SK-N-SH (cell line): ENCODE results near the gene E2F3. TPM values are rescaled to one million over a fixed set of nuclear protein-coding genes. Genes with fewer than 3 reads are reported as not detected.

Experiments used
- CTCF ChIA-PET: fragments of 300-600, 350-600 bp; formaldehyde crosslinking; extraction: SDS; loops from one replicate; lab custom pipeline; 2021; lab: Yijun Ruan, JAX
- POLR2A ChIA-PET: fragments of 350-600 bp; sonication (Branson Sonifier 250); formaldehyde crosslinking; extraction: SDS; loops from one replicate; lab custom pipeline; 2020; ENCODE audit warnings: antibody characterized with exemption, inconsistent platforms; lab: Yijun Ruan, JAX
- DNase-seq: peaks from one replicate; pipeline ENCODE4 v3.0.0; 2012
- H2AFZ ChIP-seq: fragments of 200-600 bp; sonication (generic); 2 replicates; pipeline ENCODE4 v1.8.1; 2016; ENCODE audit warnings: antibody characterized with exemption, mild to moderate bottlenecking, low read depth
- H3F3A ChIP-seq: fragments of 200-600 bp; sonication (generic); replicated peaks from 2 replicates; pipeline ENCODE3; 2016; ENCODE audit warnings: antibody characterized with exemption, mild to moderate bottlenecking; ENCODE audit not compliant: insufficient read depth
- H3K27ac ChIP-seq, 2 experiments: fragments of 200-500 bp in 1 of 2; fragments of 200-600 bp in 1 of 2; sonication (Bioruptor generic) in 1 of 2; sonication (generic), shearing (Covaris generic) in 1 of 2; 2 replicates each; pipeline versions ENCODE4 v1.5.1 to v1.6.1; 2014 to 2016; ENCODE audit warnings: low read depth in 2 of 2, inconsistent platforms in 1 of 2, low read length in 1 of 2, mild to moderate bottlenecking in 1 of 2, mixed read lengths in 1 of 2
- H3K27me3 ChIP-seq: fragments of 200-600 bp; sonication (generic), shearing (Covaris generic); 2 replicates; pipeline ENCODE4 v1.6.1; 2016; ENCODE audit warnings: mixed run types; ENCODE audit not compliant: insufficient read depth
- H3K36me3 ChIP-seq, 2 experiments: fragments of 200-500 bp in 1 of 2; fragments of 200-600 bp in 1 of 2; sonication (Bioruptor generic) in 1 of 2; sonication (generic) in 1 of 2; replicated peaks in 1 of 2; 2 replicates each; pipeline versions ENCODE3 to v1.5.1; 2014 to 2016; ENCODE audit warnings: low read length in 1 of 2, mild to moderate bottlenecking in 1 of 2; ENCODE audit not compliant: insufficient read depth in 2 of 2, control insufficient read depth in 1 of 2
- H3K4me1 ChIP-seq, 2 experiments: fragments of 200-500 bp in 1 of 2; fragments of 200-600 bp in 1 of 2; sonication (Bioruptor generic) in 1 of 2; sonication (generic), shearing (Covaris generic) in 1 of 2; 2 replicates each; pipeline versions ENCODE4 v1.5.1 to v1.6.1; 2014 to 2016; ENCODE audit warnings: low read depth in 1 of 2, low read length in 1 of 2, mixed run types in 1 of 2; ENCODE audit not compliant: insufficient read depth in 2 of 2, control insufficient read depth in 1 of 2
- H3K4me2 ChIP-seq: fragments of 200-600 bp; sonication (generic), shearing (Covaris generic); 2 replicates; pipeline ENCODE4 v1.6.1; 2017; ENCODE audit warnings: mixed run types
- H3K4me3 ChIP-seq, 2 experiments: fragments of 200-500 bp in 1 of 2; fragments of 200-600 bp in 1 of 2; sonication (Bioruptor generic) in 1 of 2; sonication (generic), shearing (Covaris generic) in 1 of 2; 2 replicates each; pipeline versions ENCODE4 v1.5.1 to v1.8.1; 2014 to 2016; ENCODE audit warnings: low read depth in 2 of 2, inconsistent platforms in 1 of 2, low read length in 1 of 2, mild to moderate bottlenecking in 1 of 2, mixed read lengths in 1 of 2, moderate library complexity in 1 of 2
- H3K79me2 ChIP-seq: fragments of 200-600 bp; sonication (generic); 2 replicates; pipeline ENCODE4 v1.8.1; 2017; ENCODE audit warnings: mild to moderate bottlenecking; ENCODE audit not compliant: insufficient read depth
- H3K9ac ChIP-seq: fragments of 200-600 bp; sonication (generic); 2 replicates; pipeline ENCODE4 v1.6.1; 2017; ENCODE audit warnings: mixed run types
- H3K9me2 ChIP-seq: fragments of 200-600 bp; sonication (generic); 2 replicates; pipeline ENCODE4 v1.6.1; 2017; ENCODE audit warnings: mixed run types
- H3K9me3 ChIP-seq: fragments of 200-600 bp; sonication (generic); 2 replicates; pipeline ENCODE4 v1.6.1; 2017; ENCODE audit warnings: mixed run types, mild to moderate bottlenecking, moderate library complexity
- H4K20me1 ChIP-seq: fragments of 200-600 bp; sonication (generic); 2 replicates; pipeline ENCODE4 v1.6.1; 2017; ENCODE audit warnings: mild to moderate bottlenecking, mixed run types; ENCODE audit not compliant: insufficient read depth
- ELF1 ChIP-seq: IDR thresholded peaks from 2 replicates; pipeline ENCODE4 v1.4.0; 2012
- EZH2phosphoT487 ChIP-seq: fragments of 200-600 bp; sonication (generic); IDR thresholded peaks from 2 replicates; pipeline ENCODE4 v1.6.1; 2017; ENCODE audit warnings: low read depth, mixed run types, mild to moderate bottlenecking, antibody characterized with exemption, moderate library complexity, borderline replicate concordance
- FOSL2 ChIP-seq: IDR thresholded peaks from 2 replicates; pipeline ENCODE4 v1.4.0; 2012; ENCODE audit warnings: low read depth, mild to moderate bottlenecking, moderate library complexity, borderline replicate concordance
- FOXJ3 ChIP-seq: sonication (generic); formaldehyde crosslinking; IDR thresholded peaks from 2 replicates; pipeline ENCODE4 v1.5.1; 2020; ENCODE audit warnings: mild to moderate bottlenecking, missing genetic modification reagents
- FOXM1 ChIP-seq: IDR thresholded peaks from 2 replicates; pipeline ENCODE4 v1.4.0; 2012; ENCODE audit warnings: low read depth, mild to moderate bottlenecking
- GABPA ChIP-seq: IDR thresholded peaks from 2 replicates; pipeline ENCODE4 v1.4.0; 2012; ENCODE audit warnings: low read depth, mild to moderate bottlenecking
- MXI1 ChIP-seq: IDR thresholded peaks from 2 replicates; pipeline ENCODE4 v1.6.1; 2012; ENCODE audit warnings: mild to moderate bottlenecking, low read depth, low read length, improper control_type of control experiment
- NRF1 ChIP-seq: IDR thresholded peaks from 2 replicates; pipeline ENCODE4 v1.6.1; 2012; ENCODE audit warnings: low read depth, mild to moderate bottlenecking, low read length
- POLR2AphosphoS5 ChIP-seq: IDR thresholded peaks from 2 replicates; pipeline ENCODE4 v1.6.1; 2012; ENCODE audit warnings: low read depth, low read length
- RAD21 ChIP-seq: IDR thresholded peaks from 2 replicates; pipeline ENCODE4 v1.6.1; 2012; ENCODE audit warnings: mild to moderate bottlenecking, low read length
- RCOR1 ChIP-seq: fragments of 150-350 bp; IDR thresholded peaks from 2 replicates; pipeline ENCODE4 v1.6.1; 2017; ENCODE audit warnings: antibody characterized with exemption, low read length
- RFX5 ChIP-seq: IDR thresholded peaks from 2 replicates; pipeline ENCODE4 v1.6.1; 2012; ENCODE audit warnings: mild to moderate bottlenecking, improper control_type of control experiment, low read length
- SIN3A ChIP-seq: IDR thresholded peaks from 2 replicates; pipeline ENCODE4 v1.6.1; 2012; ENCODE audit warnings: low read depth, mild to moderate bottlenecking, low read length, moderate library complexity, borderline replicate concordance
- SMC3 ChIP-seq: IDR thresholded peaks from 2 replicates; pipeline ENCODE4 v1.6.1; 2012; ENCODE audit warnings: low read depth, low read length, improper control_type of control experiment
- TEAD4 ChIP-seq: IDR thresholded peaks from 2 replicates; pipeline ENCODE4 v1.4.0; 2012; ENCODE audit warnings: mild to moderate bottlenecking, borderline replicate concordance; ENCODE audit not compliant: insufficient read depth
- YY1 ChIP-seq: IDR thresholded peaks from 2 replicates; pipeline ENCODE4 v1.4.0; 2012; ENCODE audit warnings: low read depth, mild to moderate bottlenecking
- WGBS: methylation state at CpG from one replicate; pipeline ENCODE4 v1.1.6; 2017; ENCODE audit warnings: low lambda C conversion rate; 5-methylcytosine and 5-hydroxymethylcytosine counted together
- polyA plus RNA-seq, 3 experiments: library from polyadenylated mRNA; depleted of rRNA; stranded (reverse); fragments of >200 nt; gene quantifications; 2 replicates each; pipeline ENCODE4 v1.2.3, GENCODE V29; 2012
- TF ChIP-seq, protein P1 (sequence below): IDR thresholded peaks from 2 replicates; pipeline ENCODE4 v1.4.0; 2012; ENCODE audit warnings: low read depth, borderline replicate concordance
- TF ChIP-seq, protein P2 (sequence below): fragments of 200-600 bp; sonication (generic); IDR thresholded peaks from 2 replicates; pipeline ENCODE4 v1.6.1; 2017; ENCODE audit warnings: antibody characterized with exemption, mild to moderate bottlenecking, moderate library complexity
- TF ChIP-seq, protein P3 (sequence below): IDR thresholded peaks from 2 replicates; pipeline ENCODE4; 2012
- TF ChIP-seq, protein P4 (sequence below): fragments of 150-350 bp; IDR thresholded peaks from 2 replicates; pipeline ENCODE4 v1.6.1; 2016; ENCODE audit warnings: mild to moderate bottlenecking, low read depth, low read length

E2F3 gene
- polyA plus RNA-seq, 1 of the 3 experiments (the other 2 are of a cell fraction): 12.7 TPM

DNA sequence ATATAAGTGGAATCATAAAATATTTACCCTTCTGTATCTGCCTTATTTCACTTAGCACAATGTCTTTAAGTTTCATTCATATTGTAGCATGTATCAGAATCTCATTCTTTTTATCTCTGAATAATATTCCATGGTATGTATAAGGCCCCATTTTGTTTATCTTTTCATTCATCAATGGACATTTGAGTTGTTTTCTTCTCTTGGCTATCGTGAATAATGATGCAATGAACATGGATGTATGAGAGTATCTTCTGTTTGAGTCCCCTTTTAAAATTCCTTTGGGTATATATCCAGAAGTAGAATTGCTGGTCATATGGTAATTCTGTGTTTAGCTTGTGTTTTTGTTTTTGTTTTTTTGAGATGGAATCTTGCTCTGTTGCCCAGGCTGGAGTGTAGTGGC, 39.6 kb downstream of the E2F3 start:
- Histone ChIP-seq H3K9ac (no peak overlapping the region), H3K4me1 (no peaks in the 10 kb centered on the region; a peak in 1 of 4 replicates), H3K36me3 (peaks cover 3 to 46% of the 10 kb centered on the region in 2 experiments), H3K79me2 (peaks cover 99% of the 10 kb centered on the region), H2AFZ (no peak overlapping the region), H3K9me3 (no peaks in the 10 kb centered on the region), H3K9me2 (no peaks in the 10 kb centered on the region), H3K4me2 (no peak overlapping the region), H3K4me3 (no peak overlapping the region), H4K20me1 (peaks cover 78% of the 10 kb centered on the region), H3F3A (no peaks in the 10 kb centered on the region), H3K27me3 (no peaks in the 10 kb centered on the region), H3K27ac (no peak overlapping the region)
- 96% methylated on average over 1 of the region's 1 CpG for WGBS
- ChIA-PET POLR2A (no interaction called here), CTCF (no interaction called here)
- TF ChIP-seq GABPA: no peak
- TF ChIP-seq RFX5: no peak
- TF ChIP-seq TEAD4: no peak
- no peak for TF ChIP-seq MXI1
- TF ChIP-seq, protein P1, sequence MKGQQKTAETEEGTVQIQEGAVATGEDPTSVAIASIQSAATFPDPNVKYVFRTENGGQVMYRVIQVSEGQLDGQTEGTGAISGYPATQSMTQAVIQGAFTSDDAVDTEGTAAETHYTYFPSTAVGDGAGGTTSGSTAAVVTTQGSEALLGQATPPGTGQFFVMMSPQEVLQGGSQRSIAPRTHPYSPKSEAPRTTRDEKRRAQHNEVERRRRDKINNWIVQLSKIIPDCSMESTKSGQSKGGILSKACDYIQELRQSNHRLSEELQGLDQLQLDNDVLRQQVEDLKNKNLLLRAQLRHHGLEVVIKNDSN: no peak
- TF ChIP-seq, protein P2, sequence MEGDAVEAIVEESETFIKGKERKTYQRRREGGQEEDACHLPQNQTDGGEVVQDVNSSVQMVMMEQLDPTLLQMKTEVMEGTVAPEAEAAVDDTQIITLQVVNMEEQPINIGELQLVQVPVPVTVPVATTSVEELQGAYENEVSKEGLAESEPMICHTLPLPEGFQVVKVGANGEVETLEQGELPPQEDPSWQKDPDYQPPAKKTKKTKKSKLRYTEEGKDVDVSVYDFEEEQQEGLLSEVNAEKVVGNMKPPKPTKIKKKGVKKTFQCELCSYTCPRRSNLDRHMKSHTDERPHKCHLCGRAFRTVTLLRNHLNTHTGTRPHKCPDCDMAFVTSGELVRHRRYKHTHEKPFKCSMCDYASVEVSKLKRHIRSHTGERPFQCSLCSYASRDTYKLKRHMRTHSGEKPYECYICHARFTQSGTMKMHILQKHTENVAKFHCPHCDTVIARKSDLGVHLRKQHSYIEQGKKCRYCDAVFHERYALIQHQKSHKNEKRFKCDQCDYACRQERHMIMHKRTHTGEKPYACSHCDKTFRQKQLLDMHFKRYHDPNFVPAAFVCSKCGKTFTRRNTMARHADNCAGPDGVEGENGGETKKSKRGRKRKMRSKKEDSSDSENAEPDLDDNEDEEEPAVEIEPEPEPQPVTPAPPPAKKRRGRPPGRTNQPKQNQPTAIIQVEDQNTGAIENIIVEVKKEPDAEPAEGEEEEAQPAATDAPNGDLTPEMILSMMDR: no peak
- TF ChIP-seq FOSL2: no peak
- no peak for TF ChIP-seq FOXM1
- no peak for TF ChIP-seq FOXJ3
- no peak for TF ChIP-seq EZH2phosphoT487
- TF ChIP-seq RAD21: no peak
- no peak for TF ChIP-seq RCOR1
- TF ChIP-seq NRF1: no peak
- TF ChIP-seq SIN3A: no peak
- TF ChIP-seq, protein P3, sequence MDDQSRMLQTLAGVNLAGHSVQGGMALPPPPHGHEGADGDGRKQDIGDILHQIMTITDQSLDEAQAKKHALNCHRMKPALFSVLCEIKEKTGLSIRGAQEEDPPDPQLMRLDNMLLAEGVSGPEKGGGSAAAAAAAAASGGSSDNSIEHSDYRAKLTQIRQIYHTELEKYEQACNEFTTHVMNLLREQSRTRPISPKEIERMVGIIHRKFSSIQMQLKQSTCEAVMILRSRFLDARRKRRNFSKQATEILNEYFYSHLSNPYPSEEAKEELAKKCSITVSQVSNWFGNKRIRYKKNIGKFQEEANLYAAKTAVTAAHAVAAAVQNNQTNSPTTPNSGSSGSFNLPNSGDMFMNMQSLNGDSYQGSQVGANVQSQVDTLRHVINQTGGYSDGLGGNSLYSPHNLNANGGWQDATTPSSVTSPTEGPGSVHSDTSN: no peak
- no peak for TF ChIP-seq ELF1
- TF ChIP-seq, protein P4, sequence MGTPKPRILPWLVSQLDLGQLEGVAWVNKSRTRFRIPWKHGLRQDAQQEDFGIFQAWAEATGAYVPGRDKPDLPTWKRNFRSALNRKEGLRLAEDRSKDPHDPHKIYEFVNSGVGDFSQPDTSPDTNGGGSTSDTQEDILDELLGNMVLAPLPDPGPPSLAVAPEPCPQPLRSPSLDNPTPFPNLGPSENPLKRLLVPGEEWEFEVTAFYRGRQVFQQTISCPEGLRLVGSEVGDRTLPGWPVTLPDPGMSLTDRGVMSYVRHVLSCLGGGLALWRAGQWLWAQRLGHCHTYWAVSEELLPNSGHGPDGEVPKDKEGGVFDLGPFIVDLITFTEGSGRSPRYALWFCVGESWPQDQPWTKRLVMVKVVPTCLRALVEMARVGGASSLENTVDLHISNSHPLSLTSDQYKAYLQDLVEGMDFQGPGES: no peak
- TF ChIP-seq YY1: no peak
- no peak for TF ChIP-seq SMC3
- no peak for TF ChIP-seq POLR2AphosphoS5
- DNase-seq: no peak
